NCI-H748 (cell line): ENCODE results near the gene AGAP9.
"Not testable (repeated sequence)": the region's sequence is repeated elsewhere in the genome, so short reads cannot be mapped to it uniquely, and the experiment has no call there.

Source experiments
- DNase-seq: peaks from one replicate; lab custom pipeline; 2025; ENCODE audit not compliant: unreplicated experiment; lab: John Stamatoyannopoulos, UW

AGAP9 gene

DNA sequence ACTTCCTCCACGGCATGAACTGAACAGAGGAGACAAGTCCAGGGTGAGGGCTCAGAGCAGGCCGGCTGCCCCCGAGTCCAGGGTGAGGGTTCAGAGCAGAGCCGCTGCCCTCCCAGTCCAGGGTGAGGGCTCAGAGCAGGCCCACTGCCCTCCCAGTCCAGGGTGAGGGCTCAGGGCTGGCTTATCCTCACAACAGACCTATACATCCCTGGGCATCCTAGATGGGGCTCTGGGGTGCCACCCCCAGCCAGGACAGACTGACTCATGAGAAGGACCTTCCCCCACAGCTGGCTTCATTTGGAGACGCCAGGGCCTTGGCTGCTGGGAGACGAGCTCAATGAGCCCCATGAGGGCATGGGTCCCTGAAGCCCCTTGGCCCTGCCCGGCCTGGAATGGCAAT, 33.8 kb downstream of the AGAP9 start:
- not testable (repeated sequence) for DNase-seq

DNA sequence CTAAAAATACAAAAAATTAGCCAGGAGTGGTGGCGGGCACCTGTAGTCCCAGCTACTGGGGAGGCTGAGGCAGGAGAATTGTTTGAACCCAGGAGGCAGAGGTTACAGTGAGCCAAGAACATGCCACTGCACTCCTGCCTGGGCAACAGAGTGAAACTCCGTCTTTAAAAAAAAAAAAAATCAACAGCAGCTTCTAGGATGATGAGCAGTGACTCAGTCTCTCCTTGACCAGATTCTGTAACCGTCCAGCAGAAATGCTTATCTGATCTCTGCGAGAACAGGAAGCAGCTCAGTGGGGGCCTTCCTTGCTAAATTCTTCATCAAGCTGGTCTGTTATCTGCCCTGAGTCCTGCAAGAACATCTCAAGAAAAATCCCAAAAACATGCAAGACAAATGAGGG, 37.5 kb downstream of the AGAP9 start:
- not testable (repeated sequence) for DNase-seq

DNA sequence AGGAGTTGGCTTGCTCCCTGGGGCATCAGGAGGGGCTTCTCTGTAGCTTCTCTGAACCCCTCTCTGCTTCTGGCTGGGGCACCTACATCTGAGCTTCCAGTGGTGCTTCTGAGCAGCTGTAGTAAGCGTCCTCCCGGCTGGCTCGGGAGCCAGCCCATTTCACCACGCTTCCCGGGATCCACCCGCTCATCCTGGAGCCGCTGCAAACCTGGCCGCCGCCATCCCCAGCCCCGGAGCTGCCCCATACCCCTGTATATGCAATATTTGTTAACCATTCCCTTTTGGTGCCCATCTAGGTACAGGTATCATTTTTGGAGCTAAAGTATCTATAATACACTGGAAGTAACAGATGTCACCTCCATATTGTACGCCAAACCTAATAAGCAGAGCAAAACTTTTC, 38.7 kb downstream of the AGAP9 start:
- DNase-seq = not testable (repeated sequence)

DNA sequence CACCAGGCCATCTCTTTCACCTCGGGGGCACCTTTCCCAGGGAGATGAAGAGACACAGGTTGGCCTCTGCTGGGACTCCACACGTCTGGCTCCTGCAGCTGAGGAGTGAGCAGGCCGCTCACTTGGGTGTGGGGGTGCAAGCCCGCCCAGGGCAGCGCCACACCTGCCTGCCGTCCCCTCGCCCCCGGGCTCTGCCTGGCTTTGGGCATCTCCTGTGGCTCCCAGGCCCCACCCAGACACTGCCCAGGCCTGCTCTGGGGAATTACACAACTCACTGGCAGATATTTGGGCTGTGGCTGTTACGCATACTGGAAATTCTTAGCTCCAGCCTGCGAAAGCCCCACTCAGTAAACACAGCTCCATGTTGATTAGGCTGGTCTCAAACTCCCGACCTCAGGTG, 39.5 kb downstream of the AGAP9 start, which contains the start of gene ANXA8:
Gene ANXA8, minus strand, starts transcription at position 193 of the 400 bp plus-strand sequence. Its CDS starts 182 bp downstream, at position 11.
- not testable (repeated sequence) for DNase-seq

DNA sequence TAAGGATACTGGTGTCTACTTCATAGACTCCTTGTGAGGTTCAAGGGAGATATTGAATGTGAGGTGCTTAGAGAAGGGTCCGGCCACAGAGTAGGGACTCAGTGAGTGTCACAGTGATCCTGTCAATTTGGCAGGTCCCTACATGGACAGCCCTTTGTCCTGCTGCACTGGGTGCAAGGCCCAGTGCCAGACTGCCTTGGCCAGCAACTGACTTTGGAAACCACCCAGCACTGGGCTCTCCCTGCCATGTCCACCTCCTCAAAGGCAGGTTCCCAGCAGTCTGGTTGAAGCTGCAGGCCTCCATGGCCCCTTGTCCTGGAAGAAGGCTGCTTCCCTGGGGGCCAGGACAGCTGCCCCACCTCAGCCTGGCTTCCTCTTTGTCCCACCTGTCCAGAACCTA, 41.1 kb downstream of the AGAP9 start:
- not testable (repeated sequence) for DNase-seq

DNA sequence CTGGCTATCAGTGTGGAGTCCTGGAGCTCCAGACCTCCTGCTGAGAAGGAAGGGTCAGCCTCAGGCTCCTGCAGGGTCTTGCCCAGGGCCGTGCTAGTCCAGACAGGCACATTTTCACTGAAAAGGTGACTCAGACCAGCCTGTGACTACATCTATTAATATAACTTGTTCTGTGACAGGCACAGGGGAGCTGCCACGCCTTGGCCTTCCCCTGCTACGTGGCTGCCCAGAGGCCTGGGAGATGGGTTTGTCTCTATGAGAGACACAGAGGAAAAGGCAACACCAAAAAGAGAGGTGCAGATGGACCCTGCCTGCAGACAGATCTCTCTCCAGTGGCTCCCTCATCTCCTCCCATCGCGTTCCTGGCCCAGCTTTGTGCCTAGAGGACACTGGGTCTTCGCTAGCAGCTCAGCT, 41.7 kb downstream of the AGAP9 start:
- DNase-seq = not testable (repeated sequence)

DNA sequence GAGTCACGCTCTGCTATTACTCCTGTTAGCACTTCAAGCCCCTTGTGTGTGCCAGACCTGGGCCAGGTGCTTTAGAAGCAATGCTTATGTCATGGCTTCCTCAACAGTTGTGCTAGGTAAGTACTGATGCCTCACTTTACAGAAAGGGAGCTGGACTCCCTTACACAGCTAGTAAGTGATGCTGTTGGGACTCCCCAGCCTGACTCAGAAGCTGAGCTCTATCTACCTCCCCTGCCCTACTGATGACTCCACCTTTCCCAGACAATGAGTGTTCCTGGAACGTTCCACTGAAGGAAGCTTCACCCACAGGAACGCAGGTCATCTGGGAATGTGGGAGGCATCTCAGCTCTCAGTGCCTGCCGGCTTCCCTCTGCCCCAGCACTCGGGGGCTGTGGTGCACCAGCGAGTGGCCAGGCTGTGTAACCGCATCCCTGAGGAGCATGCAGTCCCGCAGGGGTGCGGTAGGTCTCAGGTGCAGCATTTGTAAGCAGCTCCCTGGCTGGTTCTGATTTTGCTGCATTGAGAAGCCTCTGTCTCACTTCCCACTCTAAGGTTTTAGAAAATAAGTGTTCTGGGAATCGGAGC, 42.2 kb downstream of the AGAP9 start:
- DNase-seq = not testable (repeated sequence)

DNA sequence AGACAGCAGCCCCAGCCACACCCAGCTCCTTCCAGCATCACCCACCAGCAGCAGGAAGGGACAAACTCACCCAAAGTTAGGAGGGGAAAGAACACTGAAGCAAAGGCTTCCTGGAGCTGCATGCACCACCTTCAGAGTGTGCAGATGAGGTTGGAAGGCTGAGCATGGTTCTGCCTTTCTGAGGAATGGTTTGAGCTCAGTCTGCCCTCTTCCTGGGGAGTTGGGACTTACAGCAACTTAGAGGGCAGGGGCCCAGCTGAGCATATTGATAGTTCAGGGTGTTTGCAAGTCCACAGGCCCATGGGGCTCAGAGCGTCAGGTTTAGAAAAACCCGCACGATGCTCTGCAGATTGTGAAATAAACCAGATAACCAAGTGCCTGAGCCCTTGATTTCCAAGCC, 43.3 kb downstream of the AGAP9 start:
- not testable (repeated sequence) for DNase-seq

DNA sequence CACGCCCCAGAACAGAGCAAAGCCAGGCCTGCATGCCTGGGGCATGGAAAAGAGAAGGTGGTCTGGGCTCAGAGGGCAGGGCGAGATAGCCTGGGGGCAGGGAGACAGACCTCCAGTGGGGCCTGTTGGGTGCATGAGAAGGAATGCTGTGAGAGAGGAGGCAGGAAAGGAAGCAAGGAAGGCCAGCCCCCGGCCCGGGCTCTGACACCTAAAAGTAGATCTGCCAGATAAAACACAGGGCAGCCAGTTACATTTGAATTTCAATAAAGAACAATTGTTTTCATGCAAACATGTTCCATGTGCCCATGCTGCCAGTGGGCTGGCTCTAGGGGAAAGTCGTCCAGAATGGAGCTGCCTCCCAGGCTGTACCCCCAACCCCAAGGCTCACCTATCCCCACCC, 45.3 kb downstream of the AGAP9 start:
- DNase-seq = not testable (repeated sequence)

DNA sequence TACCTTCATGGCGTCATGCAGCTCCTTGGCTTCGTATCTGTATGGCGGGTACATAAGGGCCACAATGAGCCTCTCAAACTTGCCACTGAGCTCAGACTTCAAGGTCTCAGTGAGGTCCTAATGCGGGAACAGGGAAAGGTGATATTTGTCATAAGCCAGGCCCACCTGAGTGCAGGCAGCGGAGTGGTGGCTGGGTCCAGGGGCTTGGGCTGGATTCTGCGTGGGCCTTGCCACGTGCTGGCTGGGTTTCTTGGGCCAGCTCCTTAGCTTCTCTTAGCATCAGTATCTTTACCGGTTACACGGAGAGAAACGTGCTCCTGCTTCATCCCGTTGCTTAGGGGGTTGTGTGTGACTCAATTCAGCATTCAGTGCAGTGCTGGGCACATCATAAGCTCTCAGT, 46.4 kb downstream of the AGAP9 start:
- DNase-seq = not testable (repeated sequence)

DNA sequence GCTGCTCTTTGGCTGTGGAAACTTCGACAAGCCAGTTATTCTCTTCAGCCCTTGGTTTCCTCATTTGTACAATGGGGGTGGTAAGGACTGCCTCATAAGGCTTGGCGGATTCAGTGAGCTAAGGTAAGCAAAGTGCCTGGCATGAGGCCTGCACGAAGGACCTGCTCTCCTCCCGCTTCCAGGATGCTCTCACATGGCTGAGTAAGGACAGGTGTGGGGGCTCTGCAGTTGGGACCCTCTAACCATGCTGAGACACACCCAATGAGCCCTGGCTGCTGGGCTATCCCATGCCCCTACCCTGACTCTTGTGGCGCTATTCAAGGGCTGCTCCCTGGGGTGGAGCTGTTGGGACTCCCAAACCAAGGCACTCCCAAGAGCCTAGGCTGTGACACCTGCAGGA, 48.3 kb downstream of the AGAP9 start:
- not testable (repeated sequence) for DNase-seq

DNA sequence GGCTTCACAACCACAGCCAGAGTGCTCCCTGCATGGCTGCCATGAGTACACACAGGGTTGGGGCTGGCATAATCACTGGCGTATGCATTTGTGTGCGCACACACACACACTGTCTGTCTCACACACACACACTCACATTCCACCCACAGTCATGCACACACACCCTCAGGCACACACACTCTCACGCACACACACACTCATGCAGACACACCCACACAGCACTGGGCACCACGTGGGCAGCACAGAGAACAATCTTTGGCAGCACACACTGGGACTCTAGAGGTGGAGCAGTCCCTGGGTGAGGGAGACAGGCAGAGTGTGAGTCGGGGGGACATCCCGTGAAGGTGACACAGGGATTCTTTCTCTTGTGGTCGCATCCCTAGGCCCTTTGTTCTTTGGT, 49.9 kb downstream of the AGAP9 start:
- DNase-seq = not testable (repeated sequence)

DNA sequence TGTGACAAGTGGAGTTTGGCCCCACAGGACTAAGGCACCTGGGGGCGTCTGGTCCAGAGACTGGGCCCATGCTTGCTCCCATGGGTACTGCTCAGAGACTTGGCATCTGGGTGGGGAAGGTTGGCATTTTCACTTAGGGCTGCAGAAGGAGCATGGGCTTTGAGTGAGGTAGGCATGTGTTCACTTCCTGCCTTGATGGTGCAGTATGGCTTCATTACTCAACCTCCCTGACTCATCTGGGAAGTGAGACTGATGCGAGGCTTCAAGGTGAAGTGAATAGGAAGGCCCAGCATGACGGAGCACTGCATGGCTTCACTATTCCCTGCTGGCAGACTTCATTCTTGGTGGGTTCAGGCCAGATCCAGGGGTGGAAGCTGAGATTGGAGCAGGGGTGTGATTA, 50.8 kb downstream of the AGAP9 start:
- DNase-seq = not testable (repeated sequence)

DNA sequence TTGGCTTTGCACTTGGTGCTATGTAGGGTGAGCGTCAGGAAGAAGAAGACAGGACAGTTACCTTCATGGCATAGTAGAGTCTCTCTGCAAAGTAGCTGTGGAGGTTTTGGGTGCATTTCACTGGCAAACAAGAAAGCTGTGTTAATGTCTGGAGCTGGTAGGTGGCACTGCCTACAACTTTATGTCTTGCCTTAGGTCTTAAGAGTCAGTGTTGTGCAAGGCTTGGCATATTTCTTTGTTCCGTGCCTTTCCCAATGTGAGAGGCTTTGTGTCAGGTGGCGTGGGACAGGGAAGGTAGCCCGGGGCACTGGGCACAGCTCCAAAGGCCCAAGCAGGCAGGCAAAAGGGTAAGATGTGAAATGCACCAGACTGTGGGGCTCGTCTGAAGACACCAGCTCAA, 51.4 kb downstream of the AGAP9 start:
- DNase-seq = not testable (repeated sequence)

DNA sequence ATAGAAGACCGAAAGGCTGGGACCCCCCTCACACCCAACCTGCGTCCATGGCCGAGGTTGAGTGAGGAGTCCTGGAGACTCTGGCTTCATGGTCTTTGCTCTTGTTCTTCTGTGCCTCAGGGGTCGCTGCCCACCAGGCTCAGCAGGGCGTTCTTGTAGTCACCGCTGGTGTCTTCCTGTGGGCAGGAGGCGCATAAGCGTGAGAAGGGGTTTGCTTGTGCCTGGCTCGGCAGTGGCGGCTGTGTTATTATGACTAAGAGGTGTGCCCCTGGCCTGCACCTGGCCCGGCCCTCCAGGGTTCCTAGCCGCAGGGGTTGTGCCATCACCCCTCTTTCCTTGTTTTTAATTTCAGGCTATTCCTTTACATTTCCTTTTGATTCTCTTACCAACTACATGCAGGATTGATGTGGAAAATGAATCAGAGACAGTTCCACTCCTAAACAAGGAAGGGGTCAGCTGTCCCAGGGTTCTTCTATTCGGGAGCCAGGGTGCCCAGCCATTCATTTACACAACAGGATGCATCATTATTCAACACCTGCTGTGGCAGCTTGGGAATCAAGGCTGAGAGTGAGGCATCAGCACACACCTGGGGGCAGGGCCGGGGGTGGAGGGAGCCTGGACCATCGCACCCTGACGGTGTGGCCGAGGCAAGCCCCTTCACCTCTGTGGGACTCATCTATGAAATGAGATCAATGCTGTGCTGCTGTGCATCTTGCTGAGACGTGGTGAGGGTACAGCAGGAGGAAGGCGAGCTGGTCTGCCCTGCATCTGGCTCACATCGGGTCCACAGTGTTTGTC, 54.5 kb downstream of the AGAP9 start:
- not testable (repeated sequence) for DNase-seq

DNA sequence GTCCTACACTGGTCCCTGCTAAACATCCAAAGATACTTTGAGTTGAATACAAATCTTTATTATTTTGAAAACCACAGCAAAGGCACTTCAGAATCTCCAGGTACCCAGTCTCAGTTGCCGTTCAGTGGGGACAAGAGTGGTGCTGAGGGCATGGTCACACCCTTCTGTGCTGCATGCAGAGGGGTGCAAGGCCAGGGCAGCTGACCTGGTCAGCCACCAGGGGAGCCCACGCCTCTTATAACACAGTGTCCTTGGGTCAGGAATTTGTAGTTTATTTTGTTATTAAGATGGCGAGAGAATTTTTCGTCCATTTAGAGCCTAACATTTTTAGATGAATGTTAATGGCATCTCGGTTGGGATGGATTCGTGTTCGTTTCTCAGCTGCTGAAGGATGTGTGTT, 55.5 kb downstream of the AGAP9 start:
- DNase-seq = not testable (repeated sequence)

DNA sequence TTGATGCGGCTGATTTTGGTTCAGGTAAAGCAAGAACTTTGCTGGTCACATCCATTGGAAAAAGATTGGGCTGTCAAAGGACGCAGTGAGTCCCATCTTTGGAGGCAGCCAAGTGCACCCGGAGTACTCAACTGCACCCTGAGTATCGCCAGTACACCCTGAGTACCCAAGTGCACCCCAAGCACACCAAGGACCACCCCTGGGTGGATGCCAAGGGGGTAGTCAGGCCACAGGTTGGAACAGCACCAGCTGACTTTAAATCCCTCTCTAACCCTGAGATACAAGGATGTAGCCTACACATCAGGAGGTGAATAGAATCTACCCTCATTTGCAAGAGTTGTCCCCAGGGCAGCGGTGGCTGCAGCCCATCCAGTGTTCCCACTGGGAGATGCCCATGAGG, 56.0 kb downstream of the AGAP9 start:
- DNase-seq = not testable (repeated sequence)

DNA sequence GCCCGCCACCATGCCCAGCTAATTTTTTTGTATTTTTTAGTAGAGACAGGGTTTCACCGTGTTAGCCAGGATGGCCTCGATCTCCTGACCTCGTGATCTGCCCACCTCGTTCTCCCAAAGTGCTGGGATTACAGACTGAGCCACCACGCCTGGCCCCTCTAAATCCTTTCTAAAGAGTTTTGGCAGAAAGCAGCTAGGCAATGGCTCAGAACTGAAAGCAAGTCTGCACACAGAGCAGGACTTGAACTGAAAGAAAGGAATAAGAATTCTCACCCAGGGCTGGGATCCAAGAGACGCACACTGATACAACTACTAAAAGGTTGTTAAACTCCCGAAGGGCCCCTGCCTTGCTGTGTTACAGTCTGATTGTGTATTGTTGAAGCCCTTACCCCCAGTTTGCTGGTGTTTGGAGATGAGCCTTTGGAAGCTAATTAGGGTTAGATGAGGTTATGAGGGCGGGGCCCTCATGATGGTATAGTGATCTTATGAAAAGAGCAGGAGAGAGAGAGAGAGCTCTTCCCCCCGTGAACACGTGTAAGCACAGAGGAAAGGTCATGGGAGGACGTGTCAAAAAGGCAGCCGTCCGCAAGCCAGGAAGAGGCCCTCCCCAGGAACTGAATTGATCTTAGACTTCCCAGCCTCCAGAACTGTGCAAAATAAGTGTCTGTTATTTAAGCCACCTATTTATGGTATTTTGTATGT, 58.1 kb downstream of the AGAP9 start:
- DNase-seq = not testable (repeated sequence)

DNA sequence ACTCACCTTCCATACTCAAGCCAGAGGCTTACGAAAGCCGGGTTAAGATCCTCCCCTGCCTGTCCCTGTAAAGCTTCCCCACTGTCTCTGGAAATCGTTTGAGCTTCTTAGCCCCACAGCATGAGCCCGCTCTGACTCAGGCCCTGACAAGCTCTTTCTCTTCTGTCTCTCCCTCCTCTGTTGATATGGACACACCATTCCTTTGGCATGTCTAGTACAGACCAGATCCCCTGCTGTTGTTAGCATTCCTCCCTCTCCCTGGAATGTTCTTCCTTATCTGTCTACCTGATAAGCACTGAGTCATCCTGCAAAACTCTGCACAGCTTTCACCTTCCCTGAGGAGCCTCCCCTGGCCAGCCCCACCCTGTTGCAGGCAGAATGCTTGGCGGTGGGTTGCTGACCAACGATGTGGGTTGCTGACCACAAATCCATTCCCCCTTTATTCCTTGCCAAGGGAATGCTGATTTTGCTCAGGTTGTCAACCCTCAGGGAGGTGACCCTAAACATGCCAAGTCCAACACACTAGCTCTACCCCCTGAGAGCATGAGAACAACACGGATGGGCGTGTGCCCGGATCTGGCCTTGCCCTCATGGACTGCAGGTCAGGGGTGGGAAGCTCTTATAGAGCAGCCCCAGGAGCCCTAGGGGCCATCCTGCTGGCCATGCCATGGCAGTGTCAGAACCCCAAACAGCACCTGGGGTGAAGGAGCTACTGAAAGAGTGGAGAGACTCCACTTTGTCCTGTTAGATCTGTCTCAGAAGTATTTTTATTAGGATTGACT, 60.7 kb downstream of the AGAP9 start:
- DNase-seq = not testable (repeated sequence)

DNA sequence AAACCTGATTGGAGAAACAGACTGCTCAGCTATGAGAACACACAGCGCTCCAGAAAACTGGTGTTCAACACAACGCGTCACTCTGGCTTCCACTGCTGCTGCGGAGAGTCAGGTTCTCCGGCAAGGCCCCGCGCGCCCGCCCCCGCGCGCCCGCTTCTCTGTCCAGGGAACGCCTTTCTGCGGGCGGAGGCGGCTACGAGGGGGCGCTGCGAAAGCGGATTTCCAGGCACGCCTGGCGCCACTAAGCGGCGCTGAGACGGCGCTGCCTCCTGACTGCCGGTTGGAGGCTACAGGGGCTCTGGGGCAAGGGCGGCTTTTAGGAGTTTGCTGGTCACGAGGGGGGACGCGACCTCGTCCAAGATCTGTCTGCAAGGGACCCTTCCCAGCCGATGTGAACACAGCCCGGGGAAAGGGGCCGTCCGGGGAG, 62.2 kb downstream of the AGAP9 start:
- peak; percentile 43 for DNase-seq
